GM12873 (cell line): ENCODE data around the gene RPL23.

ENCODE experiments used
- TF ChIP-seq, protein P1 (sequence below): IDR thresholded peaks from 2 replicates; pipeline ENCODE4 v1.5.1; 2012; ENCODE audit warnings: low read depth, mild to moderate bottlenecking, moderate library complexity, low read length, control low read depth; ENCODE audit not compliant: insufficient read depth; ENCODE audit errors: missing control alignments

RPL23 gene

DNA sequence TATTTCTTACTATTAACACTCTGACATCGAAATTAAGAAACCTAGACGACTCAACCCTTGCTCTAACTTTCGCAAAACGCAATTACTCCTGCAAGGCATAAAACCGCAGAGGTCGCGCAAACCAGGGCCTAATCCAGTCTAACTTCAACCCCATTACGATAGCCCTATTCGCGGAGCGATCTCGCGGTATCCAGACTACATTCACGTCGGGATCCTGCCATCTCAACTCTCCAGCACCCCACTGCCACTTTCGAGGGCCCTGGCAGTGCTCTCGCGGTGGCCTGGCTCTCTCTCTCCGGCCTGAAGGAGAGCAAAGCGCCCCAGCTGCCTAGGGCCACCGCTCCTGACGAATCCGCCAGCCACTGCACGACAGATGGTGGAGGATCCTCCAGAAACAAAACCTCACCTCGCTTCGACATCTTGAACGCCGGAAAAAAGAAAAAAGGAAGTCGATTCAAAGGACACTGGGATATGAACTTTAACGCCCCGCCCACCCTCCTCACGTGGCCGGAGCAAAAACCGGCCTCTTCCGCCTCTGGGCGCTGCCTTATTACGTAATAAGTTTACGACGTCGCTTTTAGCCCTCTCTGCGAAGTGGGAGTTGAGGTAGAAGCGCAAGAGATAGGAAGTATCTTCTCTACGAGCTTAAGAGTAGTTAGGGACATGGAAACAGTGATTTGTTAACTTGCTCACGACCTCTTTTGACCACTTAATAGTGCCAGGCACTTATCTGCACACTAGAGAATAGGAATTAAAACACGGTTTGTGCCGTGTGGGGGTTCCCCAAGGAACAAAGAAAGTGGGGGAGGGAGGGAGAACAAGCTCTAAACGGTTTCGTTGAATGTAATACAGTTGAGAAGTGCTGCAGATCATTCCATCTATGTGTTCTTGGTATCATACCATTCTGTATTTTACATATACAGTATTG is at the start of gene RPL23:
Gene RPL23 (minus strand): TSS at position 430 of the 928 bp plus-strand sequence. CDS start 11 bp downstream, at position 419.
- TF ChIP-seq, protein P1, sequence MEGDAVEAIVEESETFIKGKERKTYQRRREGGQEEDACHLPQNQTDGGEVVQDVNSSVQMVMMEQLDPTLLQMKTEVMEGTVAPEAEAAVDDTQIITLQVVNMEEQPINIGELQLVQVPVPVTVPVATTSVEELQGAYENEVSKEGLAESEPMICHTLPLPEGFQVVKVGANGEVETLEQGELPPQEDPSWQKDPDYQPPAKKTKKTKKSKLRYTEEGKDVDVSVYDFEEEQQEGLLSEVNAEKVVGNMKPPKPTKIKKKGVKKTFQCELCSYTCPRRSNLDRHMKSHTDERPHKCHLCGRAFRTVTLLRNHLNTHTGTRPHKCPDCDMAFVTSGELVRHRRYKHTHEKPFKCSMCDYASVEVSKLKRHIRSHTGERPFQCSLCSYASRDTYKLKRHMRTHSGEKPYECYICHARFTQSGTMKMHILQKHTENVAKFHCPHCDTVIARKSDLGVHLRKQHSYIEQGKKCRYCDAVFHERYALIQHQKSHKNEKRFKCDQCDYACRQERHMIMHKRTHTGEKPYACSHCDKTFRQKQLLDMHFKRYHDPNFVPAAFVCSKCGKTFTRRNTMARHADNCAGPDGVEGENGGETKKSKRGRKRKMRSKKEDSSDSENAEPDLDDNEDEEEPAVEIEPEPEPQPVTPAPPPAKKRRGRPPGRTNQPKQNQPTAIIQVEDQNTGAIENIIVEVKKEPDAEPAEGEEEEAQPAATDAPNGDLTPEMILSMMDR, result no peak

DNA sequence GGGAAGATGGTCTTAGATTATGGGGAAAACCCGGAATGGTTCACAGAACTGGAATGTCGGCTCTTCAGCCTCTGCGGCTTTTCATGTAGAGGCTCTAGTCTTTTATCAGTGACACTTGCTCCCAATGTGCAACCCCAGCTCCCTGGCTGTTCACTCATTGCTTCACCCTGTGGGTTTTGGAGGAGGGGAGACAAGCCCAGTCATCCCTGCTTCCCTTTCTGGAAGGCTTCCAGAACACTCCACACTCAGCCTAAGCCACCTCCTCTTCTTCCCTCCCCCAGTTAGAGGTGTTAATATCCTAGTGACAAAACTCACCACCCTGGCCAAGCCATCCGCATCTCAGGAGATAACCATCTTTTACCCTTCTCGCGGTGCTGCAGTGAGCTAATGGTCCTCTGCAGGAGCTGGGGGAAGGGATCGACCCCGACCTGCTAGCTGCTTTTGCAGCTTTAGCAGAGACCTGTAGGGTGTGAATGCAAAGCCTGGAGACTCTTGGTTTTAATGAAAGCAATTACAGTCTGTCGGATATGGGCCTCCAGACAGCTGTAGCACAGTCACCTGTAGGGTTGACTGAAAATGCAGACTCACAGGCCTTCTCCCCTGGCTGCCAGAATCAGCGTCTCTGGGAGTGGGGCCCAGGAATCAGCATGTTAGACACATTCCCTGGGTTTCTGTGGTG is 47.6 kb upstream of the RPL23 start:
- TF ChIP-seq, protein P1, result no peak

DNA sequence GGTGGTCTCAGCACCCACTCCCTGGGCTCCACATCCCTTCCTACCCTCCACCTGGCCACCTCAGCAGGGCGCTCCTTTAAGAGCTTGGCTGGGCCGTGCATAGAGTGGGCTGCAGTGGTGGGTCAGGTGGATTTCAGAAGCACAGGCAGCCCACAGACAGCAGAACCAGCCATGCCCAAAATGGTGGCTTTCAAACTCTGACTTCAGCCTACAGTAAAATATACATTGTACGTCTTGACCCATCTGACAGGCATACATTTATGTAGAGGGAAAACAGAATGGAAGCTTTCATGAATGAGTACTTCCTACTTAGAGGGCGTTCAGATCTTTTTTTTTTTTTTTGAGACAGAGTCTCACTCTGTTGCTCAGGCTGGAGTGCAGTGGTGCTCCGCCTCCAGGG is 45.9 kb upstream of the RPL23 start:
- TF ChIP-seq, protein P1, result no peak

DNA sequence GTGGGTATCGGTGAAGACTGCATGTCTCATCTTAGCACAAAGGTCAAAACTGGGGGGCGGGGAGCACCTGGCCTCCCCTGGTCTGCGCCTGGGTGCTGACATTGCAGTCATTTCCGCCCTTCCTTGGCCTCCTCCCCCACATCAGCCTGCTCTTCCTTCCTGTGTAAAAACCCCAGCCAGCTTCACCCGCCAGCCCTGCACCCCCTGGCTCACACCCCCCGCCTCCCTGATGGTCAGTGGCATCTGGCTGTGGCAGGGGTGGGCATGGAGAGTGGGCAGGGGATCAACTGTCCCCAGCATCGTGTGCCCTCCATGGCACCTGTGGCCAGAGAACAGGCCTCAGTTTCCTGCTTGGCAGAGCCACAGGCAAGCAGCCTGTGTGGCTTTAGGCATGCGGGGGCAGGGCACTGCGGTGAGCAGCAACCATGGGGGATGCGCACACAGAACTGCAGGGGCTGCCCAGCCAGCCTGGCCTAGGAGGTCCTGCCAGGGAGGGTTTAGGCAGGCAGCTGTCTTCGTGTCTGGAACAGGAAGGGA is 45.4 kb upstream of the RPL23 start:
- TF ChIP-seq, protein P1, result no peak

DNA sequence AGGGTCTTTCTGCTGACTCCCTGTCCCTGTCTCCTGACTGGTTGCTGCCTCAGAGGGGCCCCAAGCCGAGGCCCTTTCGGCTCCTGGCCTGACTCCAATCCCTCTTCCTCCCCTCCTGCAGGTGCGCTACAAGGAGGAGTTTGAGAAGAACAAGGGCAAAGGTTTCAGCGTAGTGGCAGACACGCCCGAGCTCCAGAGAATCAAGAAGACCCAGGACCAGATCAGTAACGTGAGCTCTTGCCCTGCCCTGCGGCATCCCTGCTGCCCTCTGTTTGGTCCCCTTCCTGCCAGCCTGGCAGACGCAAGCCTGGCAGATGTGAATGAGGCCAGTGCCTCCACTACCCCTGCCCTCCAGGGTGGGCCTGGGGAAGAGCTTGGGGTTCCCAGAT is 44.8 kb upstream of the RPL23 start:
- TF ChIP-seq, protein P1, result no peak

DNA sequence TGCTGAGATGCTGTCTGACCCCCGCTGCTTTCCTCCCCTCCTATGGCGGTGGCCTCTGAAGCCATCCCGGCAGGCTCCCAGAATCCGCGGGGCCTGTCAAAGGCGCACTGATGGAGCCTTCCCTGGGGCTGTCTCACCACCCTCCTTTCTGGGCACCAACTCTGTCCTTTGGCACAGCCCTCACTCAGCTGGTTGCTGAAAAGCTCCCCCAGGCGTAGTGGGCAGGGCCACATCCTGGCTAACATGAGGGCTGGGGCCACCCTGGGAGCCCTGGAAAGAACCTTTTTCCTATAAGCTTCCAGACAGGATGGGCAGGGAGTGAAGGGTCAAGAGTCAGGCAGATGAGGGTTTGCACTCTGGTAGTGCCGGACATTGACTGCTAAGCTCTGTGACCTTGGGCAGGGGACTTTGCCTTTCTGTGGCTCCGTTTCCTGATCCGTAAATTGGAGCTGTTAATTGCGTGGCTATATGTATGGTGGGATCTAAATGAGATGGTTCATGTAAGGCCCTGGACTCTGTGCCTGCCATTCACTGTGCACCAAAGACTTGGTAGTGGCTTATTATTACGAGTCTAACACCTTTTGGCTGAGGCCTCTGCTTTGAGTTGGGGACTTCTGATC is 44.3 kb upstream of the RPL23 start:
- TF ChIP-seq, protein P1, result no peak

DNA sequence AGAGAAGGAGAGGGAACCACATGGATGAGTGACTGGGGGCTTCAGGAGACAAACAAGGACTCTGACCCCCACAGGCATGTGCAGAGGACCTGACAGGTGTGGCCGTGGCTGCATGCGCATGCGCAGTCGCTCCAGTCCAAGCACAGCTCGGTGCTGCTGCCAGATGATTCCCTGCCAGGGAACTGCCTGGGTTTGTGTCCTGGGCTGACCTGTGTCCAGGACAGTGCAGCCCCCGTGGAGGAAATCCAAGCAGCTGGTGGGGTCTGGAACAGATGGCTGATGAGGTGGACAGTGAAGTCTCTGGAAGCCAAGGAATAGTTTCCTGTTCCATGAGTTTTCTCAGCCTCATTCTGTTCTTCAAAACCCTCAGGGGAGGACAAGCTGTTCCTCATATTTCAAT is 43.7 kb upstream of the RPL23 start:
- TF ChIP-seq, protein P1, result no peak
